Fibroblast of mammary gland (primary cell): ENCODE measurements around the gene FAAH2.
"Not testable (repeated sequence)": the region's sequence is repeated elsewhere in the genome, so short reads cannot be mapped to it uniquely, and the experiment has no call there.

Experiments used
- DNase-seq: peaks from one replicate; pipeline ENCODE4 v3.0.0-alpha.2; 2010; ENCODE audit warnings: low read depth
- H3K4me3 ChIP-seq: 2 replicates; pipeline ENCODE4 v1.5.1; 2011; ENCODE audit warnings: low read depth, mild to moderate bottlenecking, low read length, moderate library complexity; ENCODE audit not compliant: control insufficient read depth
- TF ChIP-seq, protein P1 (sequence below): conservative IDR thresholded peaks from 2 replicates; pipeline ENCODE4 v1.5.1; 2011; ENCODE audit warnings: low read depth, low read length, inconsistent platforms; ENCODE audit not compliant: control insufficient read depth, insufficient read depth

The FAAH2 gene

DNA sequence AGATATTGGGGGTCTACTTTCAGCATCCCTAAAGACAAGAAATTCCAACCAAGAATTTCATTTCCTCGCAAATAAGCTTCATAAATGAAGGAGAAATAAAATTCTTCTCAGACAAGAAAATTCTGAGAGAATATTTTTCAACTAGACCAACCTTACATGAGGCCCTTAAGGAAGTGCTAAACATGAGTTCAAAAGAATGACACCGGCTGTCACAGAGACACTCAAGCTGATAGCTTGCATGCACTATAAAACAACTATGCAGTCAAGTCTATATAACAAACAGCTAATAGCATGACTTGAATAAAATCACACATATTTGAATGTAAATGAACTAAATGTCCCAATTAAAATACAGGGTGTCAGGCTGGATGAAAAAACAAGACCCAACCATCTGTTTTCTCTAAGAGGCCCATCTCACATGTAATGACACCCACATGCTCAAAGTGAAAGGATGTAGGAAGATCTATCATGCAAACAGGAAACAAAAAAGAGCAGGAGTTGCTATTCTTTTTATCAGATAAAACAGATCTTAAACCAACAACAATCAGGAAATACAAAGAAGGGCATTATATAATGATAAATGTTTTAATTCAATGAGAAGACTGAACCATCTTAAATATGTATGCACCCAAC lies 27.2 kb downstream of the FAAH2 start:
- TF ChIP-seq, protein P1, sequence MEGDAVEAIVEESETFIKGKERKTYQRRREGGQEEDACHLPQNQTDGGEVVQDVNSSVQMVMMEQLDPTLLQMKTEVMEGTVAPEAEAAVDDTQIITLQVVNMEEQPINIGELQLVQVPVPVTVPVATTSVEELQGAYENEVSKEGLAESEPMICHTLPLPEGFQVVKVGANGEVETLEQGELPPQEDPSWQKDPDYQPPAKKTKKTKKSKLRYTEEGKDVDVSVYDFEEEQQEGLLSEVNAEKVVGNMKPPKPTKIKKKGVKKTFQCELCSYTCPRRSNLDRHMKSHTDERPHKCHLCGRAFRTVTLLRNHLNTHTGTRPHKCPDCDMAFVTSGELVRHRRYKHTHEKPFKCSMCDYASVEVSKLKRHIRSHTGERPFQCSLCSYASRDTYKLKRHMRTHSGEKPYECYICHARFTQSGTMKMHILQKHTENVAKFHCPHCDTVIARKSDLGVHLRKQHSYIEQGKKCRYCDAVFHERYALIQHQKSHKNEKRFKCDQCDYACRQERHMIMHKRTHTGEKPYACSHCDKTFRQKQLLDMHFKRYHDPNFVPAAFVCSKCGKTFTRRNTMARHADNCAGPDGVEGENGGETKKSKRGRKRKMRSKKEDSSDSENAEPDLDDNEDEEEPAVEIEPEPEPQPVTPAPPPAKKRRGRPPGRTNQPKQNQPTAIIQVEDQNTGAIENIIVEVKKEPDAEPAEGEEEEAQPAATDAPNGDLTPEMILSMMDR = no peak
- DNase-seq = no peak
- no peak overlapping the region for H3K4me3 ChIP-seq

DNA sequence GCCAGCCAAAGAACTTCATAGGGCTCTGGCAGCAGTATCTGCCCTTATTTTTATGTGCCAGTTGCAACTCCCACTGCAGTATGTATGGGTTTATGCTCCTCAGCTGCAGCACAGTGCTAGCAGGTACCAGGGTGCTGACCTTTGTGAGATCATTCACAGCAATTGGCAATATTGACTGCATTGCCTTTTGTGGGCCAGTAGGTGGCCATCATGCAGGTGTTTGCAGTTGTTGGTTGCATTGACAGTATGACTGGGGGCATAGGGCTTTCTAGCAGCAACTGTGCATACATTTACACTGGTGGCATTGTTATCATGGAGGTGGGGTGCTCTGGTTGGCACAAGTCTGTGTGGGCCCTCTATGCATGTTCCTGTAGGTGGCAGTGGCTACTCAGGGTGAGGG lies 42.5 kb downstream of the FAAH2 start:
- TF ChIP-seq, protein P1 = peak; percentile 6
- DNase-seq = no peak
- H3K4me3 ChIP-seq = no peak overlapping the region

DNA sequence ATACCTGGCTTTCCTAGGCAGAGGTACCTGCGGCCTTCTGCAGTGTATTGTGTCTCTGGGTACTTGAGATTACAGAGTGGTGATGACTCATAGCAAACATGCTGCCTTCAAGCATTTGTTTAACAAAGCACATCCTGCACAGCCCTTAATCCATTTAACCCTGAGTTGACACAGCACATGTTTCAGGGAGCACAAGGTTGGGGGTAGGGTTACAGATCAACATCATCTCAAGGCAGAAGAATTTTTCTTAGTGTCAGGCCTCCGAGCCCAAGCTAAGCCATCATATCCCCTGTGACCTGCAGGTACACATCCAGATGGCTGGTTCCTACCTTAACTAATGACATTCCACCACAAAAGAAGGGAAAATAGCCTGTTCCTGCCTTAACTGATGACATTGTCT lies 49.3 kb downstream of the FAAH2 start:
- not testable (repeated sequence) for DNase-seq

DNA sequence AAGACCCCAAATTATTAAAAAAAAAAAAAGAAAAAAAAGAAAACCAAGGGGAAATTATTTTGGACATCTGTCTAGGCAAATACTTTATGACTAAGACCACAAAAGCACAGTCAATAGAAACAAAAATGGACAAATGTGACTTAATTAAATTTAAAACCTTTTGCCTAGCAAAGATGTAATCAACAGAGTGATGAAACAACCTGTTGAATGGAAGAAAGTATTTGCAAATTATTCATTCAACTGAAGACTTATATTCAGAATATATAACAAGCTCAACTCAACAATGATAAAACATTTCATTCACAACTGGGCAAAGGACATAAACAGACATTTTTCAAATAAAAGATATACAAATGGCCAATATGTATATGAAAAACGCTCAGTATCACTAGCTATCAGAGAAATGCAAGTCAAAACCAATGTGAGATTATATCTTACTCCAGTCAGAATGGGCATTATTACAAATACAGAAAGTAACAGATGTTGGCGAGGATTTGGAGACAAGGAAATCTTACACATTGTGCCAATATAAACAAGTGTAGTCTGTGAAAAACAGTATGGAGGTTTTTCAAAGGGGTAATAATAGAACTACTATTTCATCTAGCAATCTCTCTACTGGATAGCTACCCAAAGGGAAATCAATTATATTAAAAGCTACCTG lies 67.1 kb downstream of the FAAH2 start:
- H3K4me3 ChIP-seq = no peak overlapping the region
- no peak for DNase-seq
- TF ChIP-seq, protein P1 = no peak

More for the DNA sequence above, 49.3 kb downstream of the FAAH2 start:
- H3K4me3 ChIP-seq = not testable (repeated sequence)

DNA sequence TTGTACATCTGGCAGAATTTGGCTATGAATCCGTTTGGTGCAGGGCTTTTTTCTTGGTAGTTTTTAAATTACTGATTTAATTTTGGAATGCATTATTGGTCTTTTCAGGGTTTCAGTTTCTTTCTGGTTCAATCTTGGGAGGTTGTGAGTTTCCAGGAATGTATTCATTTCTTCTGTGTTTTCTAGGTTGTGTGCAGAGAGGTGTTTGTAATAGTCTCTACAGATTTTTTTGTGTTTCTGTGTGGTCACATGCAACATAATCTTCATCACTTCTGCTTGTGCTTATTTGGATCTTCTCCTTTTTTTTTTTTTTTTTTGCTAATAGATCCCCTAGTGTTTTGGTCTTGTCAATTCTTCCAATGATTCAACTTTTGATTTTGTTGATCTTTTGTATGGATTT lies 77.6 kb downstream of the FAAH2 start:
- TF ChIP-seq, protein P1 = no peak
- H3K4me3 ChIP-seq = no peak overlapping the region
- no peak for DNase-seq

DNA sequence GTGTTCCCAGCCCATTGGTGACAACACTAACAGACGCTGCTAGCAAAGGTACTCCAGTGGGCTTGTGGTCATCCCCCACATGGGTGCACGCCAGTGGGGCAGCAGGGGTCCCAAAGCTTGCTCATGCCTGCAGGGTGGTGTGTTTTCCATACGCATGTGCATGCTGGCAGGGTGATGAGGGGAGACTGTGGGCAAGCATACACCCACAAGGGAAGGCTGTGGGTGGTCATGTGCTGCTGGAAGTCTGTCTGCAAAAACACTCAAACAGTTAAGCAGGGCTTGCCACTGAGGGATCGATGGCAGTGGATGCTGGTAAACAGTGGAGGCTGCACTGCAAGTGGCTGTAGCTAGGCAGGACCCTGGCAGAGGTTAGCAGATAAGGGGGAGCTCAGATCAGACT lies 79.9 kb downstream of the FAAH2 start:
- no peak overlapping the region for H3K4me3 ChIP-seq
- TF ChIP-seq, protein P1 = no peak

DNA sequence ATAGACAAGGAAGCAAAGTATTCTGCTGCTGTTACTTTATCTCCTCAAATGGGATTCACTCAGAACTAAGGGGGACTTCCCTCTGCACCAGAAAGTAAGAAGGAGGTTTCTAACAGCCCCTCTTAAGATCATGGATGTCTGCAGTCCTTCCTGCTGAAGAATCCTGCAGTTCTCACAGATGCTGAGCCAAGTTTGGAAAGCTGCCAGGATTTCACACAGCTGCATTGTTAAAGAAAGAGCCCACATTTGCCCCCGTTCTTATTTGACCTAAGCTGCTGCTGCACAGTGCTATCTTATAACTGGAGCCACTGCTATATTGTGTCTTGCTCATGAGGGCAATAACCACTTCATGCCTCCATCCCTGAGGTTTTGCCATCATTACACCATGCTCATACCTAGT lies 81.1 kb downstream of the FAAH2 start:
- DNase-seq = no peak
- TF ChIP-seq, protein P1 = no peak

More for the DNA sequence above, 79.9 kb downstream of the FAAH2 start:
- DNase-seq = no peak

More for the DNA sequence above, 81.1 kb downstream of the FAAH2 start:
- H3K4me3 ChIP-seq = no peak overlapping the region
